ENCODE results near the gene LRRC8B. TPM values are rescaled to one million over a fixed set of nuclear protein-coding genes. Genes with fewer than 3 reads are reported as not detected.

Gene LRRC8B
- polyA plus RNA-seq, 3 donors, result 4.5 to 9.1 (median 7.9) TPM

DNA sequence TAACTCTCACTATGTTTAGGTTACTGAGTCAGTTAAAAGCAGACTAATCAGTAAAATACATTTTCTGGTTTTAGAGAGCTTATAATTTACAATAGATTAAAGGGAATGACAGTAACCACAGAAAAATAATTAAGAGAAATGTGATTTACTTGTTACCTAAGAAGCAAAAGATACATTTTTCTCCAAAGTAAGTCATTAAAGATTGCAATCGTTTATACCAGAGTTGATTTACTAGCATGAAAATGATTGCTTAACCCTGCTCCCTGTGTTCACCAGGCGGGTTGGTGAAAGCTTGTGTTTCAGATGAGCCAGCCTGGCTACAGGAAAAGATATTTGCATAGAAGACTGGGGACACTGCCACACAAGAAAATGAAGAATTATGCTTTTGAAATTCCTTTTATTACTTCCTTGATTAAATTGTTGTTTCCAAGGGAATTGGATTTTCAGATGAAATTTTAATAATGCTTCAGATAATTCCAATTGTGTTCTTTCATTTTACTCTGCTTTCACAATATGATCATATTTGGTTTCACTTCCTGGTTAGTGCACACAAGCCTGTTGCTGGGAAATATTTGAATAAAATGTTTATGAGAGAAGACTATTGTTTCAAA, 27.9 kb downstream of the LRRC8B start:
- peaks cover 48 to 67% of the 10 kb centered on the region in 2 donors for H3K4me1 ChIP-seq (ENCODE audit: control insufficient read depth in 1 of 2, insufficient read depth in 2 of 2, low read length in 2 of 2)
- DNase-seq, result peak; percentile 56 to 72 (median 64)
- Mint-ChIP-seq H3K4me1 (peaks cover 50% of the 10 kb centered on the region), H3K27me3 (ENCODE audit: low read depth in 3 of 3) (no peaks in the 10 kb centered on the region), H3K9me3 (no peaks in the 10 kb centered on the region), H3K4me3 (peak overlapping the region; percentile 68 to 76), H3K27ac (peak overlapping the region; percentile 89 to 98 (median 95)), H3K36me3 (peaks cover 16 to 26% of the 10 kb centered on the region in 2 donors)
- no peaks in the 10 kb centered on the region for H3K27me3 ChIP-seq (ENCODE audit: control insufficient read depth in 2 of 2, insufficient read depth in 2 of 2, low read length in 2 of 2)
- H4K20me1 ChIP-seq (ENCODE audit: insufficient read depth, low read length), result no peaks in the 10 kb centered on the region
- intact Hi-C loops (cut with micrococcal nuclease), result no loop called here
- peak overlapping the region; percentile 53 to 97 for H3K27ac ChIP-seq (ENCODE audit: low read depth in 1 of 2, low read length in 2 of 2)
- no peaks in the 10 kb centered on the region for H3K9me3 ChIP-seq (replicated peaks in 1 of 2; ENCODE audit: control insufficient read depth in 1 of 2, insufficient read depth in 1 of 2, low read length in 2 of 2)
- H2AFZ ChIP-seq (ENCODE audit: insufficient read depth, low read depth, low read length, poor library complexity, severe bottlenecking), result peak overlapping the region; percentile 49
- peak overlapping the region; percentile 47 for H3K9ac ChIP-seq (ENCODE audit: insufficient read depth, low read length, poor library complexity, severe bottlenecking)
- no peaks in the 10 kb centered on the region for H3K36me3 ChIP-seq (replicated peaks in 1 of 2; ENCODE audit: control insufficient read depth in 1 of 2, insufficient read depth in 2 of 2, low read length in 2 of 2)
- 0% methylated on average over 1 of the region's 2 CpGs for WGBS (ENCODE audit: insufficient coverage)
- peaks cover 59% of the 10 kb centered on the region for H3K79me2 ChIP-seq (ENCODE audit: insufficient read depth, low read length)
- H3K4me3 ChIP-seq (replicated peaks in 1 of 3; ENCODE audit: low read depth in 2 of 3, low read length in 3 of 3), result peak overlapping the region; percentile 16 to 72 (median 38)
- TF ChIP-seq, protein P1, sequence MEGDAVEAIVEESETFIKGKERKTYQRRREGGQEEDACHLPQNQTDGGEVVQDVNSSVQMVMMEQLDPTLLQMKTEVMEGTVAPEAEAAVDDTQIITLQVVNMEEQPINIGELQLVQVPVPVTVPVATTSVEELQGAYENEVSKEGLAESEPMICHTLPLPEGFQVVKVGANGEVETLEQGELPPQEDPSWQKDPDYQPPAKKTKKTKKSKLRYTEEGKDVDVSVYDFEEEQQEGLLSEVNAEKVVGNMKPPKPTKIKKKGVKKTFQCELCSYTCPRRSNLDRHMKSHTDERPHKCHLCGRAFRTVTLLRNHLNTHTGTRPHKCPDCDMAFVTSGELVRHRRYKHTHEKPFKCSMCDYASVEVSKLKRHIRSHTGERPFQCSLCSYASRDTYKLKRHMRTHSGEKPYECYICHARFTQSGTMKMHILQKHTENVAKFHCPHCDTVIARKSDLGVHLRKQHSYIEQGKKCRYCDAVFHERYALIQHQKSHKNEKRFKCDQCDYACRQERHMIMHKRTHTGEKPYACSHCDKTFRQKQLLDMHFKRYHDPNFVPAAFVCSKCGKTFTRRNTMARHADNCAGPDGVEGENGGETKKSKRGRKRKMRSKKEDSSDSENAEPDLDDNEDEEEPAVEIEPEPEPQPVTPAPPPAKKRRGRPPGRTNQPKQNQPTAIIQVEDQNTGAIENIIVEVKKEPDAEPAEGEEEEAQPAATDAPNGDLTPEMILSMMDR (IDR thresholded peaks at IDR 0.05), result no peak
- H3K4me2 ChIP-seq (replicated peaks; ENCODE audit: extremely low read depth, low read length, poor library complexity, severe bottlenecking), result peak overlapping the region; percentile 73

DNA sequence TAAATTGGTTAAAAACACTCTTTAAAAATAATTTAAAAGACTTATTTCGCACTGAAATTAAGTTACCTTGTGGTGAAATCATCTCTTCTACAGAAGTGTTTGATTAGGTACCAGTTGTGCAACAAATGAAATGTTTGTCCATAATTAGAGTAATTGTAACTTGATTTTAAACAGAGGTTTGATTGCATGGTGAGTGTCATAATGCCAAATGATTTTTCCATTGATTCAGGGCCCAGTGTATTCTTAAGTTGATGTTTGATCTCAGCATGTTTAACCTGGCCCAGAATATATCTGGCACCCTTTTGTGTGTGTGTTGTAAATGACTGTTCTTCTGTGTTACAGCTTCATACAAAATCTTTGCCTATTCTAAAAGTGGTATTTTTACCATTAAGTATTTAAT, 28.5 kb downstream of the LRRC8B start:
- no peaks in the 10 kb centered on the region for H4K20me1 ChIP-seq (ENCODE audit: insufficient read depth, low read length)
- H3K4me2 ChIP-seq (replicated peaks; ENCODE audit: extremely low read depth, low read length, poor library complexity, severe bottlenecking), result peak overlapping the region; percentile 73
- H3K27ac Mint-ChIP-seq, result peak overlapping the region; percentile 89 to 98 (median 95)
- intact Hi-C loops (cut with micrococcal nuclease), result no loop called here
- H3K79me2 ChIP-seq (ENCODE audit: insufficient read depth, low read length), result peaks cover 56% of the 10 kb centered on the region
- H2AFZ ChIP-seq (ENCODE audit: insufficient read depth, low read depth, low read length, poor library complexity, severe bottlenecking), result no peak overlapping the region
- H3K27ac ChIP-seq (ENCODE audit: low read depth in 1 of 2, low read length in 2 of 2), result peak overlapping the region in 1 of 2 donors; percentile 97
- no peaks in the 10 kb centered on the region for H3K9me3 Mint-ChIP-seq
- no CpG with 5 or more reads among the region's 1 CpG for WGBS (ENCODE audit: insufficient coverage)
- H3K4me1 ChIP-seq (ENCODE audit: control insufficient read depth in 1 of 2, insufficient read depth in 2 of 2, low read length in 2 of 2), result peaks cover 52 to 68% of the 10 kb centered on the region in 2 donors
- no peak overlapping the region for H3K4me3 Mint-ChIP-seq
- peaks cover 0 to under 1% (median 0%) of the 10 kb centered on the region in 3 donors for H3K27me3 Mint-ChIP-seq (ENCODE audit: low read depth in 3 of 3)
- H3K27me3 ChIP-seq (ENCODE audit: control insufficient read depth in 2 of 2, insufficient read depth in 2 of 2, low read length in 2 of 2), result no peaks in the 10 kb centered on the region
- no peaks in the 10 kb centered on the region for H3K9me3 ChIP-seq (replicated peaks in 1 of 2; ENCODE audit: control insufficient read depth in 1 of 2, insufficient read depth in 1 of 2, low read length in 2 of 2)
- H3K36me3 ChIP-seq (replicated peaks in 1 of 2; ENCODE audit: control insufficient read depth in 1 of 2, insufficient read depth in 2 of 2, low read length in 2 of 2), result no peaks in the 10 kb centered on the region
- H3K4me1 Mint-ChIP-seq, result peaks cover 54% of the 10 kb centered on the region
- peak overlapping the region; percentile 17 for H3K9ac ChIP-seq (ENCODE audit: insufficient read depth, low read length, poor library complexity, severe bottlenecking)
- DNase-seq, result peak in 2 of 3 donors; percentile 26 to 58
- H3K4me3 ChIP-seq (replicated peaks in 1 of 3; ENCODE audit: low read depth in 2 of 3, low read length in 3 of 3), result peak overlapping the region in 1 of 3 experiments; percentile 72
- TF ChIP-seq, protein P1 (IDR thresholded peaks at IDR 0.05), result no peak
- H3K36me3 Mint-ChIP-seq, result peaks cover 19 to 28% of the 10 kb centered on the region in 2 donors
